WTC11 (cell line): ENCODE data around the gene CLEC2D. TPM values are rescaled to one million over a fixed set of nuclear protein-coding genes. Genes with fewer than 3 reads are reported as not detected.
"Not testable (repeated sequence)": the region's sequence is repeated elsewhere in the genome, so short reads cannot be mapped to it uniquely, and the experiment has no call there.

Experiments used
- ATAC-seq: fragments of 200-7000 bp; cut with Tn5 transposase; 2 replicates; pipeline ENCODE4 v1.10.0; 2021; ENCODE audit warnings: mild to moderate bottlenecking, moderate library complexity
- CTCF ChIA-PET: fragments of 300-600 bp; sonication (Branson Sonifier 250); formaldehyde crosslinking; loops from one replicate; lab custom pipeline; 2021; ENCODE audit warnings: antibody characterized with exemption; lab: Charles Lee
- POLR2A ChIA-PET: fragments of 350-600 bp; sonication (Branson Sonifier 250); formaldehyde crosslinking; loops from one replicate; lab custom pipeline; 2021; ENCODE audit warnings: antibody characterized with exemption; lab: Charles Lee
- DNase-seq: peaks from one replicate; pipeline ENCODE4 v3.0.0; 2021; ENCODE audit warnings: low spot score
- H3K27ac Mint-ChIP-seq: 2 replicates; pipeline ENCODE4 v1.8.0; 2021; ENCODE audit warnings: mixed read lengths
- H3K27me3 Mint-ChIP-seq: 2 replicates; pipeline ENCODE4 v1.8.0; 2021; ENCODE audit warnings: low read depth, mild to moderate bottlenecking, moderate library complexity, mixed read lengths
- H3K36me3 Mint-ChIP-seq: 2 replicates; pipeline ENCODE4 v1.8.0; 2021; ENCODE audit warnings: mixed read lengths
- H3K4me1 Mint-ChIP-seq: 2 replicates; pipeline ENCODE4 v1.8.0; 2022; ENCODE audit warnings: mixed read lengths
- H3K4me3 Mint-ChIP-seq: 2 replicates; pipeline ENCODE4 v1.8.0; 2021; ENCODE audit warnings: mild to moderate bottlenecking, moderate library complexity, mixed read lengths
- H3K9me3 Mint-ChIP-seq: 2 replicates; pipeline ENCODE4 v1.8.0; 2021; ENCODE audit warnings: mixed read lengths
- EMX1 ChIP-seq: fragments of 250-450 bp; sonication (Bioruptor Pico); IDR thresholded peaks from 2 replicates; pipeline ENCODE4 v1.8.0; 2021; ENCODE audit warnings: mild to moderate bottlenecking
- IRF2 ChIP-seq: sonication (generic); formaldehyde crosslinking; IDR thresholded peaks from 2 replicates; pipeline ENCODE4 v1.8.0; 2022; ENCODE audit warnings: low read depth, missing genetic modification reagents, borderline replicate concordance
- JUN ChIP-seq: sonication (generic); formaldehyde crosslinking; IDR thresholded peaks from 2 replicates; pipeline ENCODE4 v1.8.0; 2023; ENCODE audit warnings: mild to moderate bottlenecking, missing genetic modification reagents
- RORB ChIP-seq: fragments of 250-450 bp; sonication (Bioruptor Pico); IDR thresholded peaks from 2 replicates; pipeline ENCODE4 v1.9.0; 2021; ENCODE audit warnings: mild to moderate bottlenecking
- SMAD3 ChIP-seq: sonication (generic); formaldehyde crosslinking; IDR thresholded peaks from 2 replicates; pipeline ENCODE4 v1.8.0; 2022; ENCODE audit warnings: missing genetic modification reagents, mild to moderate bottlenecking, borderline replicate concordance
- ZNF219 ChIP-seq: sonication (generic); formaldehyde crosslinking; IDR thresholded peaks from 2 replicates; pipeline ENCODE4 v1.8.0; 2023; ENCODE audit warnings: missing genetic modification reagents, mild to moderate bottlenecking, borderline replicate concordance
- ZNF671 ChIP-seq: fragments of 250-450 bp; sonication (Bioruptor Pico); IDR thresholded peaks from 2 replicates; pipeline ENCODE4 v1.8.0; 2021; ENCODE audit warnings: mild to moderate bottlenecking
- total RNA-seq: library from RNA; stranded (reverse); gene quantifications from 3 replicates; pipeline ENCODE4 v1.2.3, GENCODE V29; 2021
- TF ChIP-seq, protein P1 (sequence below): sonication (generic); formaldehyde crosslinking; IDR thresholded peaks from 2 replicates; pipeline ENCODE4 v1.8.1; 2022; ENCODE audit warnings: missing genetic modification reagents, borderline replicate concordance
- TF ChIP-seq, protein P2 (sequence below): fragments of 250-450 bp; sonication (Bioruptor Pico); IDR thresholded peaks from 2 replicates; pipeline ENCODE4 v1.9.0; 2021; ENCODE audit warnings: moderate library complexity, mild to moderate bottlenecking, inconsistent platforms, borderline replicate concordance
- TF ChIP-seq, protein P3 (sequence below): sonication (generic); formaldehyde crosslinking; IDR thresholded peaks from 2 replicates; pipeline ENCODE4 v1.8.0; 2022; ENCODE audit warnings: mild to moderate bottlenecking, missing genetic modification reagents
- TF ChIP-seq, protein P4 (sequence below): sonication (generic); formaldehyde crosslinking; IDR thresholded peaks from 2 replicates; pipeline ENCODE4 v1.8.0; 2022; ENCODE audit warnings: mild to moderate bottlenecking, missing genetic modification reagents
- TF ChIP-seq, protein P5 (sequence below): sonication (generic); formaldehyde crosslinking; IDR thresholded peaks from 2 replicates; pipeline ENCODE4 v1.8.1; 2023; ENCODE audit warnings: mild to moderate bottlenecking, missing genetic modification reagents, moderate library complexity
- TF ChIP-seq, protein P6 (sequence below): sonication (generic); formaldehyde crosslinking; IDR thresholded peaks from 2 replicates; pipeline ENCODE4 v1.8.1; 2023; ENCODE audit warnings: mild to moderate bottlenecking, missing genetic modification reagents
- TF ChIP-seq, protein P7 (sequence below): fragments of 250-450 bp; sonication (Bioruptor Pico); IDR thresholded peaks from 2 replicates; pipeline ENCODE4 v1.9.0; 2021; ENCODE audit warnings: mild to moderate bottlenecking, borderline replicate concordance

The CLEC2D gene
- total RNA-seq, 1 experiment from 2014 or later = 6.2 TPM

DNA sequence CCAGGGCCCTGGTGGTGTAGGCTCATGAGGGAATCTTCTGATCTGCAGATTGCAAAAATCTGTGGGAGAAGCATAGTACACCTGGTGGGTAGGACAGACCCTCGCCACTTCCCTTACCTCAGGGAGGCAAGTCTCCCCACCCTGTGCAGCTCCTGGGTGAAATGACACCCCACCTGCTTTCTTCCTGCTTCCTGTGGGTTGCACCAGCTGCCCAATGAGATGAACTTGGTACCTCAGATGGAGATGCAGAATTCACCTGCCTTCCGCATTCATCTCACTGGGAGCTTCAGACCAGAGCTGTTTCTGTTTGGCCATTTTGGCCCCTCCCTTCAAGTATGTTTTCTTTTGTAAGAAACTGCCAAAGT, 4.7 kb downstream of the CLEC2D start:
- H3K27me3 Mint-ChIP-seq = no peaks in the 10 kb centered on the region
- POLR2A ChIA-PET = no interaction called here
- ATAC-seq = no peak
- H3K4me3 Mint-ChIP-seq = no peak overlapping the region
- no peak overlapping the region for H3K27ac Mint-ChIP-seq
- peaks cover 7% of the 10 kb centered on the region for H3K9me3 Mint-ChIP-seq
- peaks cover 17% of the 10 kb centered on the region for H3K4me1 Mint-ChIP-seq
- H3K36me3 Mint-ChIP-seq = peaks cover 12% of the 10 kb centered on the region
- CTCF ChIA-PET = interaction anchor here (0.6 to 0.9 kb wide), 2 partner anchors 34 to 296 kb away, joined by 3 to 4 read pairs; no protein-coding TSS in a partner anchor
- no peak for DNase-seq
- TF ChIP-seq ZNF671 (no peak), ZNF219 (CRISPR knock-in tag) (no peak), RORB (CRISPR knock-in tag) (no peak)
- TF ChIP-seq, protein P1, sequence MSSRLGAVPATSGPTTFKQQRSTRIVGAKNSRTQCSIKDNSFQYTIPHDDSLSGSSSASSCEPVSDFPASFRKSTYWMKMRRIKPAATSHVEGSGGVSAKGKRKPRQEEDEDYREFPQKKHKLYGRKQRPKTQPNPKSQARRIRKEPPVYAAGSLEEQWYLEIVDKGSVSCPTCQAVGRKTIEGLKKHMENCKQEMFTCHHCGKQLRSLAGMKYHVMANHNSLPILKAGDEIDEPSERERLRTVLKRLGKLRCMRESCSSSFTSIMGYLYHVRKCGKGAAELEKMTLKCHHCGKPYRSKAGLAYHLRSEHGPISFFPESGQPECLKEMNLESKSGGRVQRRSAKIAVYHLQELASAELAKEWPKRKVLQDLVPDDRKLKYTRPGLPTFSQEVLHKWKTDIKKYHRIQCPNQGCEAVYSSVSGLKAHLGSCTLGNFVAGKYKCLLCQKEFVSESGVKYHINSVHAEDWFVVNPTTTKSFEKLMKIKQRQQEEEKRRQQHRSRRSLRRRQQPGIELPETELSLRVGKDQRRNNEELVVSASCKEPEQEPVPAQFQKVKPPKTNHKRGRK (CRISPR knock-in tag) = no peak
- TF ChIP-seq, protein P2, sequence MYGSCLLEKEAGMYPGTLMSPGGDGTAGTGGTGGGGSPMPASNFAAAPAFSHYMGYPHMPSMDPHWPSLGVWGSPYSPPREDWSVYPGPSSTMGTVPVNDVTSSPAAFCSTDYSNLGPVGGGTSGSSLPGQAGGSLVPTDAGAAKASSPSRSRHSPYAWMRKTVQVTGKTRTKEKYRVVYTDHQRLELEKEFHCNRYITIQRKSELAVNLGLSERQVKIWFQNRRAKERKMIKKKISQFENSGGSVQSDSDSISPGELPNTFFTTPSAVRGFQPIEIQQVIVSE = no peak
- TF ChIP-seq, protein P3, sequence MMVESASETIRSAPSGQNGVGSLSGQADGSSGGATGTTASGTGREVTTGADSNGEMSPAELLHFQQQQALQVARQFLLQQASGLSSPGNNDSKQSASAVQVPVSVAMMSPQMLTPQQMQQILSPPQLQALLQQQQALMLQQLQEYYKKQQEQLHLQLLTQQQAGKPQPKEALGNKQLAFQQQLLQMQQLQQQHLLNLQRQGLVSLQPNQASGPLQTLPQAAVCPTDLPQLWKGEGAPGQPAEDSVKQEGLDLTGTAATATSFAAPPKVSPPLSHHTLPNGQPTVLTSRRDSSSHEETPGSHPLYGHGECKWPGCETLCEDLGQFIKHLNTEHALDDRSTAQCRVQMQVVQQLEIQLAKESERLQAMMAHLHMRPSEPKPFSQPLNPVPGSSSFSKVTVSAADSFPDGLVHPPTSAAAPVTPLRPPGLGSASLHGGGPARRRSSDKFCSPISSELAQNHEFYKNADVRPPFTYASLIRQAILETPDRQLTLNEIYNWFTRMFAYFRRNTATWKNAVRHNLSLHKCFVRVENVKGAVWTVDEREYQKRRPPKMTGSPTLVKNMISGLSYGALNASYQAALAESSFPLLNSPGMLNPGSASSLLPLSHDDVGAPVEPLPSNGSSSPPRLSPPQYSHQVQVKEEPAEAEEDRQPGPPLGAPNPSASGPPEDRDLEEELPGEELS (CRISPR knock-in tag) = no peak
- TF ChIP-seq, protein P4, sequence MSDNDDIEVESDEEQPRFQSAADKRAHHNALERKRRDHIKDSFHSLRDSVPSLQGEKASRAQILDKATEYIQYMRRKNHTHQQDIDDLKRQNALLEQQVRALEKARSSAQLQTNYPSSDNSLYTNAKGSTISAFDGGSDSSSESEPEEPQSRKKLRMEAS (CRISPR knock-in tag) = no peak

DNA sequence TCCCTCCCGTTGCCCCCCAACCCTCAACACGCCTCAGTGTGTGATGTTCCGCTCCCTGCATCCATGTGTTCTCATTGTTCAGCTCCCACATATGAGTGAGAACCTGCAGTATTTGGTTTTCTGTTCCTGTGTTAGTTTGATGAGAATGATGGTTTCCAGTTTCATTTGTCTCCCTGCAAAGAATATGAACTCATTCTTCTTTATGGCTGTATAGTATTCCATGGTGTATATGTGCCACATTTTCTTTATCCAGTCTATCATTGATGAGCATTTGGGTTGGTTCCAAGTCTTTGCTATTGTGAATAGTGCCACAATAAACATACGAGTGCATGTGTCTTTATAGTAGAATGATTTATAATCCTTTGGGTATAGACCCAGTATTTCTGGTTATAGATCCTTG, 13.0 kb downstream of the CLEC2D start:
- H3K4me3 Mint-ChIP-seq, CTCF ChIA-PET, DNase-seq, H3K4me1 Mint-ChIP-seq, H3K27ac Mint-ChIP-seq, H3K27me3 Mint-ChIP-seq, ATAC-seq, POLR2A ChIA-PET: not testable (repeated sequence)
- peaks cover 35% of the 10 kb centered on the region for H3K36me3 Mint-ChIP-seq
- peaks cover 25% of the 10 kb centered on the region for H3K9me3 Mint-ChIP-seq

DNA sequence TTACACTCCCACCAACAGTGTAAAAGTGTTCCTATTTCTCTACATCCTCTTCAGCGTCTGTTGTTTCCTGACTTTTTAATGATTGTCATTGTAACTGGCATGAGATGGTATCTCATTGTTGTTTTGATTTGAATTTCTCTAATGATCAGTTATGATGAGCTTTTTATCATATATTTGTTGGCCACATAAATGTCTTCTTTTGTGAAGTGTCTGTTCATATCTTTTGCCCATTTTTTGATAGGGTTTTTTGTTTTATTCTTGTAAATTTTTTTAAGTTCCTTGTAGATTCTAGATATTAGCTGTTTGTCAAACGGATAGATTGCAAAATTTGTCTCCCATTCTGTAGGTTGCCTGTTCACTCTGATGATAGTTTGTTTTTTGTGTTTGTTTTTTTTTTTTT, 13.4 kb downstream of the CLEC2D start:
- peaks cover 25% of the 10 kb centered on the region for H3K9me3 Mint-ChIP-seq
- CTCF ChIA-PET, DNase-seq, H3K4me3 Mint-ChIP-seq, ATAC-seq, POLR2A ChIA-PET, H3K27ac Mint-ChIP-seq, H3K4me1 Mint-ChIP-seq, H3K27me3 Mint-ChIP-seq: not testable (repeated sequence)
- peaks cover 35% of the 10 kb centered on the region for H3K36me3 Mint-ChIP-seq

DNA sequence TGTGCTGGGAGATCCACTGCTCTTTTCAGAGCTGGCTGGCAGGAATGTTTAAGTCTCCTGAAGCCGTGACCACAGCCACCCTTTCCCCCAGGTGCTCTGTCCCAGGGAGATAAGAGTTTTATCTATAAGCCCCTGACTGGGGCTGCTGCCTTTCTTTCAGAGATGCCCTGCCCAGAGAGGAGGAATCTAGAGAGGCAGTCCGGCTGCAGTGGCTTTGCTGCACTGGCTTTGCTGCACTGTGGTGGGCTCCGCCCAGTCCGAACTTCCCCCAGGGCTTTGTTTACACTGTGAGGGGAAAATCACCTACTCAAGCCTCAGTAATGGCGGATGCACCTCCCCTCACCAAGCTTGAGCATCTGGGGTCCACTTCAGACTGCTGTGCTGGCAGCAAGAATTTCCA, 15.9 kb downstream of the CLEC2D start:
- ATAC-seq, DNase-seq, H3K27me3 Mint-ChIP-seq, H3K4me1 Mint-ChIP-seq, H3K4me3 Mint-ChIP-seq, H3K27ac Mint-ChIP-seq, POLR2A ChIA-PET: not testable (repeated sequence)
- Mint-ChIP-seq H3K36me3 (peaks cover 42% of the 10 kb centered on the region), H3K9me3 (peaks cover 14% of the 10 kb centered on the region)
- CTCF ChIA-PET = interaction anchor here (1.0 kb wide), 1 partner anchor 23 kb away, joined by 3 read pairs; no protein-coding TSS in a partner anchor

DNA sequence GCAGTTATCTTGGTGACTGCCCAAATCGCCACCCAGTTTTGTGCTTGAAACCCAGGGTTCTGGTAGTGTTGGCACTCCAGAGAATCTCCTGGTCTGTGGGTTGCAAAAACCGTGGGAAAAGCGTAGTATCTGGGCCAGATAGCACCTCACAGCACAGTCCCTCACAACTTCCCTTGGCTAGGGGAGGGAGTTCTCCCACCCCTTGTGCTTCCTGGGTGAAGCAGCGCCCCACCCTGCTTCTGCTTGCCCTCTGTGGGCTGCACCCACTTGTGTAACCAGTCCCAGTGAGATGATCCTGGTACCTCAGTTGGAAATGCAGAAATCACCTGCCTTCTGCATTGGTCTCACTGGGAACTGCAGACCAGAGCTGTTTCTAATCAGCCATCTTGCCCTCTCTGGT, 16.4 kb downstream of the CLEC2D start:
- POLR2A ChIA-PET = no interaction called here
- CTCF ChIA-PET = interaction anchor here (1.0 kb wide), 1 partner anchor 22 kb away, joined by 3 read pairs; no protein-coding TSS in a partner anchor
- Mint-ChIP-seq H3K36me3 (peaks cover 36% of the 10 kb centered on the region), H3K27ac (no peak overlapping the region), H3K9me3 (peaks cover 11% of the 10 kb centered on the region), H3K4me3 (no peak overlapping the region), H3K27me3 (no peaks in the 10 kb centered on the region), H3K4me1 (peaks cover 4% of the 10 kb centered on the region)
- no peak for DNase-seq
- no peak for ATAC-seq
- no peak for TF ChIP-seq EMX1
- TF ChIP-seq JUN = no peak
- TF ChIP-seq IRF2 = no peak
- no peak for TF ChIP-seq SMAD3 (CRISPR knock-in tag)
- TF ChIP-seq, protein P5, sequence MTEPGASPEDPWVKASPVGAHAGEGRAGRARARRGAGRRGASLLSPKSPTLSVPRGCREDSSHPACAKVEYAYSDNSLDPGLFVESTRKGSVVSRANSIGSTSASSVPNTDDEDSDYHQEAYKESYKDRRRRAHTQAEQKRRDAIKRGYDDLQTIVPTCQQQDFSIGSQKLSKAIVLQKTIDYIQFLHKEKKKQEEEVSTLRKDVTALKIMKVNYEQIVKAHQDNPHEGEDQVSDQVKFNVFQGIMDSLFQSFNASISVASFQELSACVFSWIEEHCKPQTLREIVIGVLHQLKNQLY = no peak
- TF ChIP-seq, protein P6, sequence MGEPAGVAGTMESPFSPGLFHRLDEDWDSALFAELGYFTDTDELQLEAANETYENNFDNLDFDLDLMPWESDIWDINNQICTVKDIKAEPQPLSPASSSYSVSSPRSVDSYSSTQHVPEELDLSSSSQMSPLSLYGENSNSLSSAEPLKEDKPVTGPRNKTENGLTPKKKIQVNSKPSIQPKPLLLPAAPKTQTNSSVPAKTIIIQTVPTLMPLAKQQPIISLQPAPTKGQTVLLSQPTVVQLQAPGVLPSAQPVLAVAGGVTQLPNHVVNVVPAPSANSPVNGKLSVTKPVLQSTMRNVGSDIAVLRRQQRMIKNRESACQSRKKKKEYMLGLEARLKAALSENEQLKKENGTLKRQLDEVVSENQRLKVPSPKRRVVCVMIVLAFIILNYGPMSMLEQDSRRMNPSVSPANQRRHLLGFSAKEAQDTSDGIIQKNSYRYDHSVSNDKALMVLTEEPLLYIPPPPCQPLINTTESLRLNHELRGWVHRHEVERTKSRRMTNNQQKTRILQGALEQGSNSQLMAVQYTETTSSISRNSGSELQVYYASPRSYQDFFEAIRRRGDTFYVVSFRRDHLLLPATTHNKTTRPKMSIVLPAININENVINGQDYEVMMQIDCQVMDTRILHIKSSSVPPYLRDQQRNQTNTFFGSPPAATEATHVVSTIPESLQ (CRISPR knock-in tag) = no peak
- TF ChIP-seq, protein P7, sequence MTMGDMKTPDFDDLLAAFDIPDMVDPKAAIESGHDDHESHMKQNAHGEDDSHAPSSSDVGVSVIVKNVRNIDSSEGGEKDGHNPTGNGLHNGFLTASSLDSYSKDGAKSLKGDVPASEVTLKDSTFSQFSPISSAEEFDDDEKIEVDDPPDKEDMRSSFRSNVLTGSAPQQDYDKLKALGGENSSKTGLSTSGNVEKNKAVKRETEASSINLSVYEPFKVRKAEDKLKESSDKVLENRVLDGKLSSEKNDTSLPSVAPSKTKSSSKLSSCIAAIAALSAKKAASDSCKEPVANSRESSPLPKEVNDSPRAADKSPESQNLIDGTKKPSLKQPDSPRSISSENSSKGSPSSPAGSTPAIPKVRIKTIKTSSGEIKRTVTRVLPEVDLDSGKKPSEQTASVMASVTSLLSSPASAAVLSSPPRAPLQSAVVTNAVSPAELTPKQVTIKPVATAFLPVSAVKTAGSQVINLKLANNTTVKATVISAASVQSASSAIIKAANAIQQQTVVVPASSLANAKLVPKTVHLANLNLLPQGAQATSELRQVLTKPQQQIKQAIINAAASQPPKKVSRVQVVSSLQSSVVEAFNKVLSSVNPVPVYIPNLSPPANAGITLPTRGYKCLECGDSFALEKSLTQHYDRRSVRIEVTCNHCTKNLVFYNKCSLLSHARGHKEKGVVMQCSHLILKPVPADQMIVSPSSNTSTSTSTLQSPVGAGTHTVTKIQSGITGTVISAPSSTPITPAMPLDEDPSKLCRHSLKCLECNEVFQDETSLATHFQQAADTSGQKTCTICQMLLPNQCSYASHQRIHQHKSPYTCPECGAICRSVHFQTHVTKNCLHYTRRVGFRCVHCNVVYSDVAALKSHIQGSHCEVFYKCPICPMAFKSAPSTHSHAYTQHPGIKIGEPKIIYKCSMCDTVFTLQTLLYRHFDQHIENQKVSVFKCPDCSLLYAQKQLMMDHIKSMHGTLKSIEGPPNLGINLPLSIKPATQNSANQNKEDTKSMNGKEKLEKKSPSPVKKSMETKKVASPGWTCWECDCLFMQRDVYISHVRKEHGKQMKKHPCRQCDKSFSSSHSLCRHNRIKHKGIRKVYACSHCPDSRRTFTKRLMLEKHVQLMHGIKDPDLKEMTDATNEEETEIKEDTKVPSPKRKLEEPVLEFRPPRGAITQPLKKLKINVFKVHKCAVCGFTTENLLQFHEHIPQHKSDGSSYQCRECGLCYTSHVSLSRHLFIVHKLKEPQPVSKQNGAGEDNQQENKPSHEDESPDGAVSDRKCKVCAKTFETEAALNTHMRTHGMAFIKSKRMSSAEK (CRISPR knock-in tag) = no peak
